Measurements from ENCODE around the gene NABP2.
"Not testable (repeated sequence)": the region's sequence is repeated elsewhere in the genome, so short reads cannot be mapped to it uniquely, and the experiment has no call there.

Gene NABP2

DNA sequence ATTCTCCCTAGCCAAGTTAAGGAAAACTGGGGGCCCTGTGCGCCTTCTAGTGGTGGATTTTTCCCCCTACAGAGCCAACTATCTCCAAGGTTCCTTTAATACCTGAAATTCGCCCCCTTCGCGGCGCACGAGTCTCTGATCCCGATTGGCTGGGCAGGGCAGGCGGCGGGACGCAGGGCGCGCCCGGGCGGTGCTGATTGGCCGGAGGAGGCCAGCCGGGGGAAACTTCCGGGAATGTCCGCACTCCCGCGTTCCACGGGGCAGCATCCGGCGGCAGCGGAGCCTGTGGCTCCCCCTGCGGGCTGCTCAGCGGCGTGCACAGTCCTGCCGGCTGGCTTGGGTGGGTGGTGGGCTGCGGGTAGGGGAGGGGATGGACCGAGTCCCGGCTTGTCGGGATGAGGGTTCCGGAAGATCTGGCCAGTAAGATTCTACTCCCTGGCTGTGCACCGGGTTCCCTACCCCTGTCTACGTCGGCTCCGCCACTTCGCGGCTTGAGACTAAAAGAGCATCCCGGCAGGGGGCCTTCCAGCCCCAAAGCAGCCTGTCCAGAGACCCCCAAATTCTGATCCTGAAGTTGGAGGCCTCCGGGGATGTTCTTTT lies at the start of gene NABP2:
NABP2 (plus strand) TSS at position 241 of the 600 bp plus-strand sequence. CDS start 515 bp downstream, outside the sequence.
- peak; percentile 85 for DNase-seq (ENCODE audit: low read depth)

DNA sequence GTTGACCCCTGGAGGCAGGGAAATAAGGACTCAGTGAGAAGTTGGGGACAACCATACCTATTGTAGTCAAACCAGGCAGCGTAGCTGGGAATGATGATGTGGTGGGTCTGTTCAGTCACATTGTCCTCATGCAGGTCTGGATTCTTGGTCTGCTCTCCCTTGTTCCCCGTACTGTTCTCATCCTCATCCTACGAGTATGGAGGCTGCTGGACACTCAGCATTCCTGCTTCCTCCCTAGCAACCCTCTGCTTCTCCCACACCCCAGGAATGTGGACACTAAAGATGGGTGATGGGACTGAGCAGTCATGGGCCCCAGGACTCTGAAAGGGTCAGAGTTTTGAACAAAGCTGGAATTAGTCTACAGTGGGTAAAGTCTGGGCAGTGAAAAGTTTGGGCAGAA lies 45.8 kb upstream of the NABP2 start:
- DNase-seq (ENCODE audit: low read depth), result no peak

DNA sequence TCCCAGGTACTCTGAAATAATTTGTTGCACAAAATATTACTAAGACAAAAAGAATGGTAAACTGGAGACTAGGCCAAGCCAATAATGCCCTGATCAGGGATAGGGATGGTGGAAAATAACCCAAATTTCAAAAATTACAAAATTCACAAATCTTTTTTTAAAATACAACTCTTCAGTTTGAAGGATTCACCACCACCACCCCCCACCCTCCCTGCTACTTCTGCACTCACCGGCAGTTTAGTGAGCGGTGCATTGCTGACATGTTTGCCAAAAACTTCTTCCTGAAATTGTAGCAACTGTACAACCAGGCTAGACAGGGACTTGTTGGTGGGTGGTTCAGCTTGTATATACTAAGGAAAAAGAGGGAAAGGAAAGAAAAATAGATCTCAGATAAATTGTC lies 37.2 kb upstream of the NABP2 start:
- DNase-seq (ENCODE audit: low read depth), result no peak

DNA sequence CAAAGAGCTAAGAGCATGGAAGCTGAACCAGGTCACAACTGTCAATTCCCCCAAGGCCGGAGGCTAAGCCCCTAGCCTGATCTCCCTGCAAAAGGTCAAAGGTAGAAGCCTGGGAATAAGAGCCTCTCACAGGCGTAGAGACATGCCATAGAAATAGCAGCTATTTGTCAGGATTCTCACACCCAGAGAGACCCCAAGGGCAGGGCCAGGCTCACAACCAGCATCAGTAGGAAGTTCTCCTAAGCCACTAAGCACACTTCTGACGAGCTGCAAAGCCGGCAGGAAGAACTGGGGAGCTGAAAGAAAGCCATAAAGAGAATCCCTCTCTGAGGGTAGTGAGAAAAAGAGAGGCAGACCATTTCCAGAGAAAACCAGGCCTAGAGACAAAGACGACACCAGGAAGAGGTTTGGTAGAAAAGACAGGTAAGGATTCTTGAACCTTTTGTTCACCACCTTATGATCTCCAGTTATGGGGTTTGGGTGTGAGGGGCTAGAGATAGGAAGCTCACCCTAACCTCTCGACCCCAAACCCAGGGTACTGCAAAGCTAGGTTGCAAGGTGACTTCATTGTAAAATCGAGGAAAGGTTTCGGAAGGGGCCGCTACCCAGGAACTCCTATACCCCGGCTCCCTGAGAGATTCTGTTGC lies 35.9 kb upstream of the NABP2 start:
- DNase-seq (ENCODE audit: low read depth), result no peak

DNA sequence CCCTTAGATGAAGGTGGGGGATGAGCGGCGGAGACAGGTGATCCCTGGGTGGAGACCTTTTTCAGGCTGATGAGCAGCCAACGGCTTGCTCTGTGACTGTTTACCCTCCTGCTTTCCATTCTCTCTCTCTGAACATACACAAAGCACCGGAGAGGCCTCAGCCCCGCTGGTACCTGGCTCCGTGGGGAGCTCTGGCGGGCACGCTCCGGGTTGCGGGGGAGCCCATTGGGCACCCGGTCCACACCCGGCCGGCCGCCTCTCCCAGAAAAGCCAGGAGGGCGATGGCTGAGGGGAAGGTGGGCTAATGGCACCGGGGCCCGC lies 35.4 kb upstream of the NABP2 start:
- DNase-seq (ENCODE audit: low read depth), result no peak

DNA sequence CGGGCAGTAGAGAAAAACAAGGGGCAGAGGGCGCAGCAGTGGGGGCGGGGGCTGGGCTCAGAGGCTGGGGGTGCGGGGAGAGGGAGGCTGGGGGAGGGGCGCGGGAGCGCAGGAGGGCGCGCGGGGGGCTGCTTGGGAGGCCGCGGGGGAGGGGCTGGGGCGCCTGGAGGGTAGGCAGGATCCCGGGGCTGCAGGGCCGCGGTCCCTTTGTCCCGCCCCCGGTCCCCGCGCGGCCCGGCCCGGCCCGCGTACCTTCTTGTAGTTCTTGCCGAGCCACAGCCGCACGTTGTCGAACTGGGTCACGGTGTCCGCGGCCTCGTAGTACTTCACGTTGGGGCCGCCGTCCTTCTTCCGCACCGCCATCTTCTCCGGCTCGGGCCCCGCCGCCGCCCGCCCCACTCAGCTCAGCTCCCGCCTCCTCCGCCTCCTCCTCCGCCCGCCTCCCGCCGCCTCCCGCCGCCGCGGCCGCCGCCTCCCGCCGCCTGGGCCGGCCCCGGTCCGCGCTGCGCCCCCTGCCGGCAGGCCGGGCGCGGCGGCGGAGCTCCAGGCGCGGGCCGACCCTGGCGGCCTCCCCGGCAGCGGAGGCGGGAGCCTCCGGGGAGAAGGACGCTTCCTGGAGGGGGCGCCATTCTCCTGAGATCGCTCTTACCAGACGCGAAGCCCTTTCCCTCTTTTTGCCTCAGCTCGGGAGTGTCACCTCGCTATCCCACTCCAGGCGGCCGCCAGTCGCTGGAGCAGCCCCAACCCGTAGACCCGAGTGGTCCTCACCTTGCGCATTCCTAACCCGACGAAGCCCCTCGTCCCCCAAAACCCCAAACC lies 34.8 kb upstream of the NABP2 start, which contains the start of gene SMARCC2:
SMARCC2 (minus strand) TSS at position 385 of the 819 bp plus-strand sequence; CDS start at position 363, 22 bp downstream.
- peak; percentile 71 for DNase-seq (ENCODE audit: low read depth)

DNA sequence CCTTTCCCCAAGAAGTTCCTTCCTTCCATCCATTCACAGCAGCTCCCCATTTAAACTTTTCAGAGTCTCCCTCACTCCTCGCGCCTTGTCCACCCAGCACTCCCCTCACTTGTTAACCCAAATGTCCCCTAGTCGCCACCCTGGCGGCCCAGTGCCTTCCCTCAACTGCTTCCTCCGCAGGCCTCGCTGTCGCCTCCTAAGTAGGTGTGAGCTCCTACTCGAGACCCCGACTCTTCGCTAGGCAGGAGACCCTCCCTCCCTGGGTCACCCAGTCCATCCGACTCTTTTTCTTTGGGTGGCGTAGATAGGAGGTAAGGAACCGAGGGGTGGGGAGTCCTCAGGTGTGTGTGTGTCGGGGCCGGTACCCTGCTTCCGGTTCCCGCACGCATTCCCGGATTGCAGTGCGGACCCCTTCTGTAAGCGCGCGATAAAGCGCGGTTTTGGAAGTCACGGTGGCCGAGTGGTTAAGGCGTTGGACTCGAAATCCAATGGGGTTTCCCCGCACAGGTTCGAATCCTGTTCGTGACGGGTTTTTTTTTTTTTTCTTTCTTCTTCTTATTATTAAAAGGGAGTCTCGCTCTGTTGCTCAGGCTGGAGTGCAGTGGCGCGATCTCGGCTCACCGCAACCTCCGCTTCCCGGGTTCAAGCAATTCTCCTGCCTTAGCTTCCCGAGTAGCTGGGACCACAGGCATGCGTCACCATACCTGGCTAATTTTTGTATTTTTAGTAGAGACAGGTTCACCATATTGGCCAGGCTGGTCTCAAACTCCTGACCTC lies 34.0 kb upstream of the NABP2 start:
- DNase-seq (ENCODE audit: low read depth), result peak; percentile 56

DNA sequence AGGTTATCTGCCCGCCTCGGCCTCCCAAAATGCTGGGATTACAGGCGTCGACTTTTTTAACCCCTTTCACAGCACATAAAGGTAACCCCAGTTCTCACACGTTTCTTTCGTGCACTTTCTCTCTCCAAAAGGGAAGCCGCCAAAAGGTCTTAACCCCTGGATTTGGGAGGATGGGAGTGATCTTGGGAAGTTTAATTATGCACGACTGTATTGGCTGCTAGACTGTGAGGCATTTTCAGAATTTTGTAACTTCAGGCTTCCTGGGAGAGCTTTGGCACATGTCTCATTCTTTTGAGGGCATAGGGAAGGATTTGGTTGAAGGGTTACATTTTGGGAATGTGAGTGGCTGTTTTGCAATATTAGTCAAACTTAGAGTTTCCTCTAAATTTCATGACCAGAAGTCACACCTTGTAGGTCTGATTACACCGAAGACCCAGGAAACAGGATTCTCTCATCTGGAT lies 33.4 kb upstream of the NABP2 start:
- no peak for DNase-seq (ENCODE audit: low read depth)

DNA sequence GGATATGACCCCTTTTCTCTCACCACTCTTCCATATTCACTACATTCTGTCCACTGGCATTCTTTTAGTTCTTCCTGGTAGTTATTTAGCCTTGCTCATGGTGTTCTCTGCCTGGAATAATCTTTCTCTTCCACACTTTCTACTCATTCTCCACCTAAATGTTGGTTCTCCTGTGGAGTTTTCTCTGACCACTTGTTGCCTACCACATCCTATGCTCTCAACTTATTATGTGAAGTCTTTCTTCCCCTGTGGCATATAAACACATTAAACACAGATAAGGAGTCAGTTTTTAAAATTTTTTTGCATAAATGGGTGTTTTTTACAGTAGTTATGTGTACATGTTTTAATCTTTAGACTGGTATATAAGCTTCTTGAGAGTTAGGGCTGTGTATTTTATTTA lies 31.6 kb upstream of the NABP2 start:
- DNase-seq (ENCODE audit: low read depth), result no peak

DNA sequence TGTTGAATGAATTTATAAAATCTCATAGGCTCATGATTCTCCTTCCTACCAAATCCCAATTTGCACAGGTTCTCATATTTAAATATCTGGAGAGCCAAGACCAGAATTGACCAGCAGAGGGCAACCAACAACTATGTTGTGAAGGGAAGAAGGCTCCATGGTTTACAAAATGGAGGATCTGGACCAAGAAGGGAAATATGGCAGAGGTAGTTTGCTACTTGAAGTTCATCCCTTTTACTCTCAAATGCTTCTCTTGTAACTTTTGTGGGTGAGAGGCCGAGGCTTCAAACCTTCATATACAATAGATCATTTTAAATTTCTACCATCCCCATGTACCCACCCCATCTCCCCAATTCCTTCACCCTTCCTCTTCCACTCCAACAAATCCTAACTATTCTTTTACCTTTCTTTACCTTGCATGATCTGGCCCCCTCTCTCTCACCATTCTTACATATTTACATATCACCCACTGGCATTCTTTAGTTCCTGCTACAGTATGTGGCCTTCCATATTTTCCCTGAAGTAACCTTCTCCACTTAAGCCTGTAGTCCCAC lies 31.0 kb upstream of the NABP2 start:
- peak; percentile 61 for DNase-seq (ENCODE audit: low read depth)

DNA sequence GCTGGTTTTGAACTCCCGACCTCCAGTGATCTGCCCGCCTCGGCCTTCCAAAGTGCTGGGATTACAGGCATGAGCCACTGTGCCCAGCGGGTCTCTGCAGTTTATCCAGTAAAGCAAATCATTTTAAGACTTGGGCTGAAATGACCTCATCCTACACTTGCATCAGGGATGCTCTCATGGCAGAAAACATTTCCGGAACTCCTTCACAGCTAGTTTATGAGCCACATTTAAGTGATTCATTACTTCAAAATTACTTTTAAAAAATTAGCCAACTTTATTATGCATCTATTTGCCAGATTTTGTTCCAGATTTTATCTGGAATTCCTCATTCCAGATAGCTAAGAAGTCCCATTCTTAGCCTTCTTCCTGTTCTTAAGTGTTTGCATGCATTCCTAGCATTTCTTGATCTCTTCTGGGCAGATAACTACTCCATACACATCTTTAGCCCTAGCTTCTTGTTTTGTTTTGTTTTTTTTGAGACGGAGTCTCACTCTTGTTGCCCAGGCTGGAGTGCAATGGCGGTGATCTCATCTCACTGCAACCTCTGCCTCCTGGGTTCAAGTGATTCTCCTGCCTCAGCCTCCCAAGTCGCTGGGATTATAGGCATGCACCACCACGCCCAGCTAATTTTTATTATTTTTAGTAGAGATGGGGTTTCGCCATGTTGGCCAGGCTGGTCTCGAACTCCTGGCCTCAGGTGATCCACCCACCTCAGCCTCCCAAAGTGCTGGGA lies 27.2 kb upstream of the NABP2 start:
- not testable (repeated sequence) for DNase-seq (ENCODE audit: low read depth)

DNA sequence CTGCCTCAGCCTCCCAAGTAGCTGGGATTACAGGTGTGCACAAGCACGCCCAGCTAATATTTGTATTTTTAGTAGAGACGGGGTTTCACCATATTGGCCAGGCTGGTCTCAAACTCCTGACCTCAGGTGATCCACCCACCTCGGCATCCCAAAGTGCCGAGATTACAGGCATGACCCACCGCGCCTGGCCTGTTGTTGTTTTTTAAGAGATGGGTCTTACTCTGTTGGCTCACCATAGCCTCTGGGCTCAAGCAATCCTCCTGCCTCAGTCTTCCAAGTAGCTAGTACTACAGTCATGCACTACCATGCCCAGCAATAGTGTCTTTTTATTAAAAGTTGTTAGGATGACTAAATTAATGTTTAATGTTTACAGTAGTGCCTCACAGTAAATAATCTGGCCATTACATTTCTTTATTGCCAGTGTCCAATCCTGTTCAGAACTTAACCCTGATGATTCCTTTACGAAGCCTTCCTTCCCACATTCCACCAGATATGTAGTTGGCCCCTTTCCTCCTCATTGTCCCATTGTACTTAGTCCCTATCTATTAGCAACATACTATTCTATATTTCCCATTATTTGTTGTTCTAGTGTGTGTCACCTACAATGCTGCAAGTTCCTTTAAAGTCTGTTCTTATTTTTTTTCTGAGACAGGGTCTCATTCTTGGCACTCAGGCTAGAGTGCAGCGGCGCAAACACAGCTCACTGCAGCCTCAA lies 26.1 kb upstream of the NABP2 start:
- DNase-seq (ENCODE audit: low read depth), result no peak

DNA sequence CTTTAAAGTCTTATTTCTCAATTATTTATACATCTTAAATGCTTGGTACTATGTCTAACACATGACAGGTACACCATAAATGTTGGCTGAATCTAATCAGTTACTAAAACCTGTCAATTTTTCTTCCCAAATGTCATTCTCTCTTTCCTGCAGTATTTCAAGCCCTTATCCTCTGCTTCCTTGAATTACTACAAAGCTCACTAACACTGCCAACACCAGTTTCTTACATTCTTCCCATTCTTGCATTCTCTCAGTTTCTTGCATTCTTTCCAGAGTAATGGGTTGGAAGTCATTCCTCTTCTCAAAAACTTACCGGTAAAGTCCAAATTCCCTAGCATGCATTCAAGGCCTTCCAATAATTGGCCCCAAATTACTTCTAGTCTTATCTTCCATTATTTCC lies 25.3 kb upstream of the NABP2 start:
- no peak for DNase-seq (ENCODE audit: low read depth)

DNA sequence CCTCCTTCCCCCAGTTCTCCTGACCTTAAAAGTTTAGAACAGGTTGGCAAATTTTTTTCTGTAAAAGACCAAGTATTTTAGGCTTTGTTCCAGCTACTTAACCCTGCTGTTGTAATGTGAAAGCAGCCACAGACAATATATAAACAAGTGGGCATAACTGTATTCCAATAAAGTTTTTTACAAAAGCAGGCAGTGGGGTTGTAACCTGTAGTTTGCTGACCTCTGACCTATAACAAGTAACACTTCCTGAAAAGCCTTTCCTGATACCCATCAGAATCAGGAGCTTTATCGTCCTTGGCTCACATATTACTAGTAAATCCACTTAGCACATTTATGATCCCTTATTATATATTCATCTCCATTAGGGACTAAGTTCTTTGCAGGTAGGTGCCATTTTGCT lies 21.8 kb upstream of the NABP2 start:
- DNase-seq (ENCODE audit: low read depth), result no peak

DNA sequence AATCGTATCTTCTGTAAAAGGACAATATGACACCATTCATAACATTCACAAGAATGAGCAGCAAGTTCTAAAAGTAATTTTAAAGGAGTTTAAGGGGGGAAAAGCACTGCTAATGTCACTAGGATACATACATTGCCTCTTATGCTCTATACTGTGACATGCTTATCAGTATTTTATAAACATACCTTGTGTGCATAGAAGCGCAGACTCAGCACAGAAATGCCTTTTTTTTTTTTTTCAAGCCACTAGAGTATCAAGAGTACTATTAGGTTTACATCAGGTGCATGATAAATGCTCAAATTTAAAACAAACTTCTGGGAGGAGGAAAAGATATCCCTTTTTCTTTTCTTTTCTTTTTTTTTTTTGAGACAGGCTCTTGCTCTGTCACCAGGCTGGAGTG lies 21.3 kb upstream of the NABP2 start:
- no peak for DNase-seq (ENCODE audit: low read depth)

DNA sequence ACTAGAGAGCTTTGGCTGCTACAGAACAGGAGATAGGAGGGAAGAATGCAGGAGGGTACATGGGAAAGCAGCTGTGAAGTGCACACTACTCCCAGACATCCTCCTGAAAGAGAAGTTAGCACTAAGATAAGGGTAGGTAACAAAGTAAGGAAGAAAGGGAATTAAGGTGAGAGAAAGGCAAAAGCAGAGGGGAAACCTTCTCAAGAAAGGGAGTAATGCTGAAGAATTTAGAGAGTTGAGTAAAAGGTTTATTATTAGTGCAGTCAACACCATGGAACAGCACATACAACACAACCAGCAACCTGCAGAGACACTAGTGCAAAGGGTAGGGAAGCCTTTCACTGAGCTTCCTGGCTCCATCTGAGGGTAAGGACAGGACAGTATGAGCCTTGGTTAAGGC lies 19.9 kb upstream of the NABP2 start:
- DNase-seq (ENCODE audit: low read depth), result no peak

DNA sequence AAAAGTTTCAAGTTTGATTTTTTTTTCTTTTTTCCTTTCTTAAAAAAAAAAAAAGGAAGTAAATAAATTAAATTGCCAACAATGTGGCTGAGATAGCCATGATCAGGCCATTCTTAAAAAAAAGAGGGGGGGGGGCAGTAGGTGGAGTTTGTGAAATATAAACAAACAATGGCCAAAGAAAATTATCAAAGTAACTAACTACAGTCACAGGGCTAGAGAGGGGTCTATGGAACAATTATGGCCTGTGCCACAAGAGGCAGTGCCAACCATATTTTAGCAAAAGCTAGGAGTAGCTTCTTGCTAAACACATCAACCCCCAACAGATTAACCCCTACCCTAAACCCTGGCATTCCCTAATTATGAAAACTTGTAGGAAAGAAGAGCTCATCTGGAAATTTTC lies 18.7 kb upstream of the NABP2 start:
- no peak for DNase-seq (ENCODE audit: low read depth)

DNA sequence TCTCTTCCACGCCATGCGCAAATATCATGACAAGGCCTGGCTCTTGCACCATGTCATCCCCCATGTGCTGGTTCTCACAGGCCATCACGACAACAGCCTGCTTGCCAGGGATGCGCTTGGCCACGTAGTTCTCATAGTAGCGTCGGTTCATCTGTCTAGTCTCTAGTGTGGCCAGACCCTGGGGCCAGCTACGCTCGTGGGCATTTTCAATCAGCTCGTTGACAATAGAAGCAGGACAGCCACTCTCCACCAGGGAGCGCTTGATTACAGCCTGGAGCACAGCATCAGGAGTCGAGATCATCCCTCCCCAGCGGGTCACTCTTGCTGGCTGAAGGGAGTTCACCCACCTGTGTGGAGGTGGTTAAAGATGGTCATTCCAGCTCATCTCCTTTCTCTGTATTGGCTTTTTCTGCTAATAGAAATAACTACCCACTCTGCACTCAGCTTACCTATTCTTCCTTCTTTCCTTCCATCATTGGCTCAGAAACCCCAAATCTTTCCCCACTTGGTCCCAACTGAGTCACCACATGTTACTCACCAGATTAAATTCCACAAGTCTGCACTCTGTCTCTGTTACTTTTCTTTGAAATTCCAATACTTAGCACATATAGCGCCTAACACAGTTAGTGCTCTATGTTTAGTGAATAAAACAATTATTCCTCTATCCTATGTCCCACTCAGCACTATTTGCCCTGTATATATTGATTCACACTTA lies 17.5 kb upstream of the NABP2 start:
- no peak for DNase-seq (ENCODE audit: low read depth)

DNA sequence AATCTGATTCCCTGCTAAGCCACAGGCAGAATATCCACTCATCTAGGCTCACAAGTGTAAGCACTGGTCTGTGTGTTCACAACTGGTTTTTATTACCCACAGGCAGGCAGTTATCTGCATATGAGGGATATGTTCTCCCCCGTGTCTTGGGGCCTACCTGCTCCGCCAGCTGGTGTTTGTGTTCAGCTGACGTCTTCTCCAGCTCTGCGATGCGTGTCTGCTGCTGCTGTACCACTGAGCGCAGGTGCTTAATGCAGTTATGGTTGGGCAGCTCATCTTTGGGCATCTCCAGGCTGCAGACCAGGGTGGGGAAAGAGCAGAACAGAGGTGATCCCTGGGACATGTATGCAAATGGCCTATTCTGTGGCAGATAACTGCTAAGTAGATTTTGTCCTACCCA lies 16.1 kb upstream of the NABP2 start:
- DNase-seq (ENCODE audit: low read depth), result no peak

DNA sequence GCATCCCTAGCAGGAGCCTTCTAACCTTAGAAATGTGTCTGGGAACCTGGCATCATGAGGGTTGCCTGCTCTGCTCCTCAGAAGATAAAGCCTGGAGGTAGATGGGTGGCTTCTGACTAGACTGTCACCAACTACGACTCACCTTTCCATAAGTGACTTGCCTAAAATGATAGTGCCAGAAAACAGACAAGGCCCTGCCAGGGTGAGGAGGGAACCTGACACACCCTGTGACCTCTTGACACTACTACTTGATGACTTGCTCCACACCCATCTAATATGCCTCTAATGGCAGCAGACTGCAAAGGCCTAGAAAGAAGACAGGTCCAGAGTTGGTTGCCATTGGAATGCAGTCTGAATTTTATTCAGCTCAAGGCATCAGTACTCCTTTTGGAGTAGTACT lies 11.8 kb upstream of the NABP2 start:
- no peak for DNase-seq (ENCODE audit: low read depth)

All from stimulated activated CD8-positive, alpha-beta memory T cell treated with anti-CD3 and anti-CD28 coated beads, Interleukin-12 subunit alpha, Interleukin-12 subunit beta, amount 100 ng/mL, for 1 hour (primary cell).